Measurements from ENCODE around the gene AADAT.

GRCh38 chr4:170137466-170137865 is 47.7 kb upstream of the AADAT start:
- TF ChIP-seq, protein P1, sequence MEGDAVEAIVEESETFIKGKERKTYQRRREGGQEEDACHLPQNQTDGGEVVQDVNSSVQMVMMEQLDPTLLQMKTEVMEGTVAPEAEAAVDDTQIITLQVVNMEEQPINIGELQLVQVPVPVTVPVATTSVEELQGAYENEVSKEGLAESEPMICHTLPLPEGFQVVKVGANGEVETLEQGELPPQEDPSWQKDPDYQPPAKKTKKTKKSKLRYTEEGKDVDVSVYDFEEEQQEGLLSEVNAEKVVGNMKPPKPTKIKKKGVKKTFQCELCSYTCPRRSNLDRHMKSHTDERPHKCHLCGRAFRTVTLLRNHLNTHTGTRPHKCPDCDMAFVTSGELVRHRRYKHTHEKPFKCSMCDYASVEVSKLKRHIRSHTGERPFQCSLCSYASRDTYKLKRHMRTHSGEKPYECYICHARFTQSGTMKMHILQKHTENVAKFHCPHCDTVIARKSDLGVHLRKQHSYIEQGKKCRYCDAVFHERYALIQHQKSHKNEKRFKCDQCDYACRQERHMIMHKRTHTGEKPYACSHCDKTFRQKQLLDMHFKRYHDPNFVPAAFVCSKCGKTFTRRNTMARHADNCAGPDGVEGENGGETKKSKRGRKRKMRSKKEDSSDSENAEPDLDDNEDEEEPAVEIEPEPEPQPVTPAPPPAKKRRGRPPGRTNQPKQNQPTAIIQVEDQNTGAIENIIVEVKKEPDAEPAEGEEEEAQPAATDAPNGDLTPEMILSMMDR (IDR thresholded peaks at IDR 0.05) = no peak
- TF ChIP-seq POLR2AphosphoS5 (IDR thresholded peaks at IDR 0.05) = no peak
